GM10847 (cell line): Measurements from ENCODE around the gene COCH.
A peak's percentile ranks its signal among the peaks of the same experiment; 100 is the strongest.

ENCODE experiments used
- POLR2A ChIP-seq: IDR thresholded peaks from 2 replicates; pipeline ENCODE4 v1.6.1; 2011; ENCODE audit not compliant: insufficient read length; ENCODE audit errors: extremely low read depth

COCH gene

DNA sequence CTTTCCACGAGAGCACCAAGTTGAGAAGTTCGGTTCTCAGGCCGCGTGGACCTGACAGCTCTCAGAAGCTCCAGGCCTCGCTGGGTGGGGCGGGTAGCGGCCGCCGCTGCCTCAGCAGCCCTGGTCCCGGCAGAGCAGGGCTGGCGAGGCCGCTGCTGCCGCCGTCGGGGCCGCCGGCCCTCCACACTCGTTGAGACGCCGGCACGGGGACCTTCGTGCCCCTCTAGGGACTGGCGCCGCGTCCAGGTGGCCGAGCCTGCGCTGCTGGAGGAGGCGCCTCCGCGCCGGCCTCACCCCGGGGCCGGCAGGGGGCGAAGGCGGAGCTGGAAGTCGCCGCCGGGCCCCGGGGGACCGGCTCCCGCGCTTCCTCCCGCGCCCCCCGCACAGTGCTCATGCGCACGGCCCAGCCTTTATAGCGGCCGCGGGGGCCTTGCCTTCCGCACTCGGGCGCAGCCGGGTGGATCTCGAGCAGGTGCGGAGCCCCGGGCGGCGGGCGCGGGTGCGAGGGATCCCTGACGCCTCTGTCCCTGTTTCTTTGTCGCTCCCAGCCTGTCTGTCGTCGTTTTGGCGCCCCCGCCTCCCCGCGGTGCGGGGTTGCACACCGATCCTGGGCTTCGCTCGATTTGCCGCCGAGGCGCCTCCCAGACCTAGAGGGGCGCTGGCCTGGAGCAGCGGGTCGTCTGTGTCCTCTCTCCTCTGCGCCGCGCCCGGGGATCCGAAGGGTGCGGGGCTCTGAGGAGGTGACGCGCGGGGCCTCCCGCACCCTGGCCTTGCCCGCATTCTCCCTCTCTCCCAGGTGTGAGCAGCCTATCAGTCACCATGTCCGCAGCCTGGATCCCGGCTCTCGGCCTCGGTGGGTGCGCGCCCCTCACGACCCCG lies at the start of gene COCH:
TSS of gene COCH (plus strand) at position 440 of the 879 bp plus-strand sequence. CDS start at position 820, 380 bp downstream.
- TF ChIP-seq POLR2A = peak; percentile 63

DNA sequence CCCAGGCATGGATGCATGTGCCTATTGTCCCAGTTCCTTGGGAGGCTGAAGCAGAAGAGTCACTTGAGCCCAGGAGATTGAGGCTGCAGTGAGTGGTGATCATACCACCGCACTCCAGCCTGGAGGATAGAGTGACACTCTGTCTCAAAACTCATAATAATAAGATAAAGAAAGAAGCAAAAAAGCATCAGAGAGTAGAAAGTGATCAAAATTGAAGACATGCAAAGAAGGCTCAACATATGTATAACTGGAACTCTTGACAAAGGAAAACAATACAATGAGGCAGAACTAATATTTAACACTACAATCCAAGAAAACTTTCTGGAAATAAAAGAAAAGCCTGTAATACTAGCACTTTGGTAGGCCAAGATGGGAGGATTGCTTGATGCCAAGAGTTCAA lies 48.3 kb upstream of the COCH start:
- TF ChIP-seq POLR2A = no peak

DNA sequence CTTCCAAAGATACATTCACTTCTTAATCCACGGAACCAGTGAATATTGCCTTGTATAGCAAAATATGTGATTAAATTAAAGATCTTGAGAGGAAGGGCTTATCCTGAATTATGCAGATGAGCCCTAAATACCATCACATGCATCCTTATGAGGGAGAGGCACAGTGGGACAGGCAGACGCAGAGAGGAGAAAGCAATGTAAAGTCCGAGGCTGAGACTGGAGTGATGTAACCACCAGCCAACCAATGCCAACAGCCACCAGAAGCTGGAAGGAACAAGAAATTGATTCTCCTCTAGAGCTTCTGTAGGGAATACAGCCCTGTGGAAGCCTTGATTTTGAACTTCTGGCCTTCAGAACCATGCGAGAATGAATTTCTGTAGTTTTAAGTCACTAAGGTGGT lies 44.5 kb upstream of the COCH start:
- TF ChIP-seq POLR2A = no peak

- TF ChIP-seq POLR2A = no peak
These were observed 40.0 kb upstream of the COCH start for GRCh38 chr14:30834353-30834752.

GRCh38 chr14:30838351-30838750 lies 36.0 kb upstream of the COCH start:
- no peak for TF ChIP-seq POLR2A

GRCh38 chr14:30840086-30840779 lies 34.1 kb upstream of the COCH start:
- no peak for TF ChIP-seq POLR2A

- no peak for TF ChIP-seq POLR2A
These were observed 31.9 kb upstream of the COCH start for GRCh38 chr14:30842431-30842830.

- TF ChIP-seq POLR2A = no peak
These were observed 25.7 kb upstream of the COCH start for GRCh38 chr14:30848449-30849240.

DNA sequence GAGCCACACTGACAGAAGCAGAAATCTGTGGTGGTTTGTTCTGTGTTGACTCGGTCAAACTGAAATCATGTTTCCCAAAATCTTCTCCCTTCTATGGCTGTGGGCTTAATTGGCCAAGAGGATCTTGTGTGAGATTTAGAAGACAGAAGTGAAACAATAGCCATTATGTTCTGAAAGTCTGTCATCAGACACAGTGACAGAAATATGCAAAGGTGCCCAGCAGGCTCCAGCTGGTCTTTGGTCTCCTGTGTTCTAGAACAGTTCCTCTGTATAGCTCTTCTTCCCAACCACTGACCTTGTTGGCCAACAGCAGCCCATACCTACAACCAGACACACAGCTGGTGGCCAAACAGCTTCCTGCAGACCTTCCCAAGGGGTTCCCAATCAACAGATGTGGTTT lies 25.0 kb upstream of the COCH start:
- no peak for TF ChIP-seq POLR2A

GRCh38 chr14:30849983-30850382 lies 24.4 kb upstream of the COCH start:
- no peak for TF ChIP-seq POLR2A

GRCh38 chr14:30853946-30854345 lies 20.4 kb upstream of the COCH start:
- TF ChIP-seq POLR2A = no peak

GRCh38 chr14:30854492-30854891 lies 19.9 kb upstream of the COCH start:
- TF ChIP-seq POLR2A = no peak

DNA sequence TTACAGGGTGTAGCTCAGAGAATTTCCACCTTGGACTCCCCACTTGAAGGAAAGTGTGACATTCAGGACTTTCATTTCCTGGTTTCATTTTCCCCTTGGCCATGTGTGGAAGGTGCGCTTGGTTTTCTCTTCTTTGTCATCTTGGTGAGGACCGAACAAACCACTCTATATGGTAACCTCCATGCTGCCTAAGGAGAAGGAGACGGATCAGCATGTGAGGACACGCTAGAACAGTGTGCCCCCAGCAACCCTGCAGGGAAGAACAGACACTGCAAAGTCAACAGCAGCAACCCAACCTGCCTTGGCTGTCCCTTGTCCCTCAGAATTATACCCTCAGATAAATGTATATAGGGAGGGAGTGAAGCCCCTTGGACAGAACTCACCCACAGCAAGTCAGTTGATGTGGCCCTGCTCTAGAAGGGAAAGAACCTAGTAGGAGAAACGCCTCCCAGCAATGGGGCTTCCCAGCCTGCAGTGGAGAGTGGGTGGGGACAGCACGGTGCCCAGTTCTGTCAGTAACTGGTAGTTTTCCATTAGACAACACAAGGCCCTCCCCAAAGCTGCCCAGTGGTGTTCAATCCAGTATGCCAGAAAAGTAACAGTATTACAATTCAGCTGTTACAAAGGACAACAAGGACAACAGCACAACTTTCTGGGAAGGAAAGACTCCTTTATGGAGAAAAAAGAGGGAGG lies 18.9 kb upstream of the COCH start:
- no peak for TF ChIP-seq POLR2A

DNA sequence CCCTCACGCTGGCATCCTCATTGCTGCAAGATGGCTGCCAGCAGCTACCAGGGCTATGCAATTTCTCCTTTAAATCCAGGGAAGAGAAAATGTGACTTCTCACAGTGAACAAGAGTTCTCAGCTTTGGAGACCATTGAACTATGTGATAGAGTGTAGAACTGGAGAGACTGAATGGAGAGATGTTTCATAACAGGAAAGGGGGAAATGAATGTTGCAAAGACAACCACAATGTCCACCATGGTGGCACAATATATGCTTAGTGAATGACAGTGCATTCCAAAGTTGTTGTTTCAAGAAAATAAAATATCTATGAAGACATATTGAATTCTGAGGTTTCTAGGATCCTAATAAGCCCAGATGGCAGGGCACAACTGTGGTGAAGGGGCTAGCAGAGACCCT lies 13.2 kb upstream of the COCH start:
- TF ChIP-seq POLR2A = no peak

GRCh38 chr14:30864934-30865333 lies 9.4 kb upstream of the COCH start:
- TF ChIP-seq POLR2A = no peak

GRCh38 chr14:30868736-30869135 lies 5.6 kb upstream of the COCH start:
- no peak for TF ChIP-seq POLR2A
